GM21360 (cell line): Measurements from ENCODE around the gene MYO1A.
"Not testable (repeated sequence)": the region's sequence is repeated elsewhere in the genome, so short reads cannot be mapped to it uniquely, and the experiment has no call there.

ENCODE experiments used
- ATAC-seq: cut with Tn5 transposase; IDR thresholded peaks from one replicate; pipeline ENCODE4 v1.9.1; 2021; ENCODE audit warnings: mild to moderate bottlenecking, moderate library complexity; ENCODE audit not compliant: unreplicated experiment

MYO1A gene

DNA sequence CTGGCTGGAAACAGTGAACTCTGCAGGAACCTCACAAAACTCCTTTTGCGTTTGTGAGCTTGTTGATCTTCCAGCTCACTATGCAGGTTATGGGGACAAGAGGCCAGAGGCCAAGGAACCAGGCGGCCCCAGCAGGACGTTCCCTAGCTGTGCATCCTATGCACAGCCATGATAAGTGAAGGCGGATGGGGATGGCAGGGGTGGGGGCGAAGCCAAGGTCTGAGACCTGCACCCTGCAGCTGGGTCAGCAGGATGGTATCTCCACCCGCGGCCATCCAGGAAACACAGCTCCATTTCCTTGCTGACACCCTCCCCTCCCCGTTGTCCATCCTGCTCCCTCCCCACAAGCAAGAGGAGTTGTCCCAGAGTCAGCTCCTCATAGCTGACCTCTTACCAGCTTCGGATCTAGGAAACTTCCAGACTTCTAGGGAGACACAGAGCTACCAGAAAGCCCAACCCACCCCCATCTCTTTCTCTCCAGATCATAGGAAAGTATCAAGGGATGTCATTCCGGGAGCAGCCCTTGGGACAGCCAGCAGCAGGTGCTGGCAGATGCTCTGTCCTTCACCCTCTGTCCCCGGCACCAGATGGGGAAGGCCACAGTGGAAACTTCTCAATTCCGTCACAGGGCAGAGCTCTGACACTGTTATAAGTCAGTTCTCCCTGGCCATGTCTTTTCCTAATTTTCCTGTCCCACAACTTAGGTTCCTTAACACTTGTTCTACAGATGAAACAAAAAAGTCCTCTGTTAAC, 53.0 kb downstream of the MYO1A start:
- ATAC-seq, result no peak

DNA sequence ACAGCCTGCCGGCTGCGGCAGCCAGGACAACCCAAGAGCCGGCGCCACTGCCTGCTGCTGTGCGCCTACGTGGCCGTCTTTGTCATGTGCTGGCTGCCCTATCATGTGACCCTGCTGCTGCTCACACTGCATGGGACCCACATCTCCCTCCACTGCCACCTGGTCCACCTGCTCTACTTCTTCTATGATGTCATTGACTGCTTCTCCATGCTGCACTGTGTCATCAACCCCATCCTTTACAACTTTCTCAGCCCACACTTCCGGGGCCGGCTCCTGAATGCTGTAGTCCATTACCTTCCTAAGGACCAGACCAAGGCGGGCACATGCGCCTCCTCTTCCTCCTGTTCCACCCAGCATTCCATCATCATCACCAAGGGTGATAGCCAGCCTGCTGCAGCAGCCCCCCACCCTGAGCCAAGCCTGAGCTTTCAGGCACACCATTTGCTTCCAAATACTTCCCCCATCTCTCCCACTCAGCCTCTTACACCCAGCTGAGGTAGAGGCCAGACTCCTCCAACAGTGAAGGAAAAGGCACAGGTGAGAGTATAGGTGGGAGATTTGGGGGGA, 53.9 kb downstream of the MYO1A start:
- ATAC-seq, result no peak

DNA sequence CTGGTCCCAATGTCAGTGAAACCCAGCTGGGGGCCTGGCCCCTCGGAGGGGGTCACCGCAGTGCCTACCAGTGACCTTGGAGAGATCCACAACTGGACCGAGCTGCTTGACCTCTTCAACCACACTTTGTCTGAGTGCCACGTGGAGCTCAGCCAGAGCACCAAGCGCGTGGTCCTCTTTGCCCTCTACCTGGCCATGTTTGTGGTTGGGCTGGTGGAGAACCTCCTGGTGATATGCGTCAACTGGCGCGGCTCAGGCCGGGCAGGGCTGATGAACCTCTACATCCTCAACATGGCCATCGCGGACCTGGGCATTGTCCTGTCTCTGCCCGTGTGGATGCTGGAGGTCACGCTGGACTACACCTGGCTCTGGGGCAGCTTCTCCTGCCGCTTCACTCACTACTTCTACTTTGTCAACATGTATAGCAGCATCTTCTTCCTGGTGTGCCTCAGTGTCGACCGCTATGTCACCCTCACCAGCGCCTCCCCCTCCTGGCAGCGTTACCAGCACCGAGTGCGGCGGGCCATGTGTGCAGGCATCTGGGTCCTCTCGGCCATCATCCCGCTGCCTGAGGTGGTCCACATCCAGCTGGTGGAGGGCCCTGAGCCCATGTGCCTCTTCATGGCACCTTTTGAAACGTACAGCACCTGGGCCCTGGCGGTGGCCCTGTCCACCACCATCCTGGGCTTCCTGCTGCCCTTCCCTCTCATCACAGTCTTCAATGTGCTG, 54.6 kb downstream of the MYO1A start:
- no peak for ATAC-seq

DNA sequence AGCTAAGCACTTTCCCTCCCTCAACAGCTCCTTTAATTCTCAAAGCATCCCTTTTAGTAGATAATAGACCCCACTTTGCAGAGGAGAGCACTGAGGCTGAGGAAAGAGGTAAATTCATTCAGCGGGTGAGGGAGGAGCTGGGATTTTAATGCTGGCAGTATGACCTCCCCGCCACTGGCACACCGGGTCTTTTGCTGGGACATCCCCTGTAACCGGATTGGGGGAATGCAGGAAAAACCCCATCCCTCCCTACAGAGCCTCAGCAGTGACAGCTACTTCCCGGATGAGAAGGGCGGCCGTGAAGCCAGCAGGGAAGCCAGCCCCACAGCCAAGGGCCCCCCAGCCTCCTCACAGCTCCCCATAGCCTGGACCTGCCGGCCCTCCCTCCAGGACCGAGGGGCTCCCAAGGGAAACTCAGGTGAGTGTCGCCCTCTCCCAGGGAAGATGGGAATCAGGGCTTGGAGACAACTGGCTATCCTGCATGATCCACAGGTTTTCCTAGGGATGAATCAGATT, 55.6 kb downstream of the MYO1A start:
- ATAC-seq, result no peak

DNA sequence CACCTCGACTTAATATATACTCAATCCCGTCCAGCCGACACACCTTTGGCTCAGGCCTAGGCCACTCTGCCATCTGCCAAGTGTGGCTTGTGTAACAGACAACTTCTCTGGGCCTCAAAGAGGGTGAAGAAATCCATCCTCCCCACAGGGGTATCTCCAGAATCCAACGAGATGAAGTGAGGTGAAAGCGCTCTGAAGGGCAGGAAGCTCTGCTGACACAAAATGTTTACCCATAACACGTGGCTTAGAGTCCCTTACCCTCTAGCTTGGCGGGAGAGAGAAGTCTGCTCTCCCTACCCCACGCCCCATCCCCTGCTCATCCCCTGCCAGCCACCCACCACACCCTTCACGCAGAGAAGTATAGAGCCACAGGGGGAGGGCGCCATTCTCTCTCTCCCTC, 56.6 kb downstream of the MYO1A start:
- ATAC-seq, result no peak

DNA sequence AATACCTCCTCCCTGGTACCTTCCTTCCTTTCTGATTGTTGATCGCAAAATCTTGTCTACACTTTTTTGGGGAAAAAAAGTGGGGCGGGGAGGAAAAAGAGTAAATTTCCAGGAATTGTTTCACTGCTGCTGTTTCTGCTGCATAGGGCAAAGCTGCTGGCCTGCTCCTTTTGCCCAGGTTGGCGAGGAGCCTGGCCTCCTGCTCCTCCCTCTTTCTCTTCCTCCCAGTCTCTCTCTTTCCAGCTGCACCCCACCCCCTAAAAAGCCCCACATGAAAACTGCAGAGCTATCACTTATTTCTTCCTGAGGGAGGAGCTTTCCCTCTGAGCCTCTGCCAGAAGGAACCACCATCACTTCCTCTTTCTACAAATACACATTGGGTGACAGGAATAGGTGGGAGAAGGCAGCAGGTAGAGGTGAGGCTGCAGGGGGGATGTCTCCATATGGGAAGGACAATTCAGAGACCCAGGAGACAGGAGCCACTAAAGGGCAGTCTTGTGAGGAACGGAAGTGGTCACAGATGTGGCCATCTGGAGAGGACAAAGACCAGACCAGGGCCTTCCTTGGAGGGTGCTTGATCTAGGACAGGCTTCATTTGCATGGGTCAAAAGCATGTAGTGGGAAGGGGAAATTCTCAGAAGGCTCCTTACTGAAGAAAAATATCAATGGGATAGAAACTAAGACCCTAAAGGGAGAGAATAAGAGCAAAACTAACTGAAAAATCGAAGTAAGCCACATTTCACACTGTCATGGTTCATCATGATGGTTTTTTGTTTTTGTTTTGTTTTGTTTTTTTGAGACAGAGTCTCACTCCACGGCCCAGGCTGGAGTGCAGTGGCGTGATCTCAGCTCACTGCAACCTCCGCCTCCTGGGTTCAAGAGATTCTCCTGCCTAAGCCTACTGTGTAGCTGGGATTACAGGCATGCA, 58.3 kb downstream of the MYO1A start:
- no peak for ATAC-seq

DNA sequence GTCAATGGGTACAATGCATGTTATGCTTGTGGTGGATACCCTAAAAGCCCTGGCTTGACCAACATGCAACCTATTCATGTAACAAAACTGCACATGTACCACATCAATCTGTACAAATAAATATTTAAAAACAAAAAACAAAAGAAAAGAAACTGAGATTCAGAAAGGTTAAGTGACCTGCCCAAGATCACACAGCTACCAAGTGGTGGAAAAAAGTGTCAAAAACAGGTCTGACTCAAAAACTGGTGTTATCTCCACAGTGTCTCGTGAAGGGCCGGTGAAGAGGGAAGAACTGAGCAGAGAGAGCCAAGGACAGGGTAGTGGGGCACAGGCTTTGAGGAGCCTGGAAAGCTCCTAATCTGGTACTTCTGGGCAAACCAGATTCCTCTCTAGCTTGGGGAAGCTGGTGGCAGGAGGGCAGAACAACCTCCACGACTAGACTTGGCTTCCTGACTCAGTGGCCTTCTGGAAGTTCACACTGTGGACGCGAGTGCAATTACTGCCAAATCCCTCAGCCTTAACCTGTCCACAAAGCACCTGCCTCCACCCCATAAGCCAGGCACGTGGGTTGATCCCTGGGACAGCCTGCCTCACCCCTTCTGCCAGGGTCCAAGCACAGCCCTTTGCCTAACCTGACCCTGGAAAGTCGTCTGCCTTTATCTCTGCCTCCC, 59.1 kb downstream of the MYO1A start:
- ATAC-seq, result no peak

DNA sequence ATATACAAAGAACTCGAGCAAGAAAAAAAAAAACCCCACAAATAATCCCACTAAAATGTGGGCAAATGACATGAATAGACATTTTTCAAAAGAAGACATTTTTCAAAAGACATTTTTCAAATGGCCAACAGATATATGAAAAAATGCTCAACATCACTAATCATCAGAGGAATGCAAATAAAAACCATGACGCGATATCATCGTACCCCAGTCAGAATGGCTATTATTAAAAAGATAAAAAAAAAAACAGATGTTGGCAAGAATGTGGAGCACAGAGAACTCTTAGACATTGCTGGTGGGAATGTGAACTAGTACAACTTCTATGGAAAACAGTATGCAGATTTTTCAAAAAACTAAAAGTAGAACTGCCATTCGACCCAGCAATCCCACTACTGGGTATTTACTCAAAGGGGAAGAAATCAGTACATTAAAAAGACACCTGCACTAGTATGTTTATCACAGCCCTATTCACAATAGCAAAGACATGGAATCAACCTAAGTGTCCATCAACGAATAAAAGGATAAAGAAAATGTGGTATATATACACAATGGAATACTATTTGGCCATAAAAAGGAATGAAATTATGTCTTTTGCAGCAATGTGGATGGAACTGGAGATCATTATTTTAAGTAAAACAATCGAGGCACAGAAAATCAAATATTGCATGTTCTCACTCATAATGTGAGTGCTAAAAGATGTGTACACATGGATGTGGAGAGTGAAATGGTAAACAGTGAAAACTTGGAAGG, 59.9 kb downstream of the MYO1A start:
- no peak for ATAC-seq

DNA sequence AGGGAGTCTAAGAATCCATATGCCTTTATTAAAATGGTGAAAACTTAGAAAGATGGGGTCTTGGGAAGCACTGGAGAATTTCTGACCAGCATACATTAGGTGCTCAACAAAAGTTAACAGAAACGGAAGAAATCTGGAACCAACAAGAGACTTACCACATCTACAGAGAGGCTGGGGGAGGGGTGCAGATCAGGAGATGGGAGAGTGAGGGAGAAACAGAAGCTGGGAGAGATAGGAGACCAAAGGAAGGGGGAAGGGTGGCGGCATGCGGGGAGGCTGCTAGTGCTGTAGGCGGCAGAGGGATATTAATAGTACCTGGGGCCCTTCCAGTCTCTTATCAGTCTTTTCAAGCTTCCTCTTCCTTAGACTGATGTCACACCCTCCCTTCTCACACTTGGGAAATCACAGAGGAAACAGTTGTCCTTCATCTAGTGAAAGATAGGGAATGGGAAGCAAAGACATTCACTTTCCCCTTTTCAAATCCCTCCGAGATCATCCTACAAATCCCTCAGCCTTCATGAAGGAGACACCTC, 61.7 kb downstream of the MYO1A start:
- ATAC-seq, result no peak

DNA sequence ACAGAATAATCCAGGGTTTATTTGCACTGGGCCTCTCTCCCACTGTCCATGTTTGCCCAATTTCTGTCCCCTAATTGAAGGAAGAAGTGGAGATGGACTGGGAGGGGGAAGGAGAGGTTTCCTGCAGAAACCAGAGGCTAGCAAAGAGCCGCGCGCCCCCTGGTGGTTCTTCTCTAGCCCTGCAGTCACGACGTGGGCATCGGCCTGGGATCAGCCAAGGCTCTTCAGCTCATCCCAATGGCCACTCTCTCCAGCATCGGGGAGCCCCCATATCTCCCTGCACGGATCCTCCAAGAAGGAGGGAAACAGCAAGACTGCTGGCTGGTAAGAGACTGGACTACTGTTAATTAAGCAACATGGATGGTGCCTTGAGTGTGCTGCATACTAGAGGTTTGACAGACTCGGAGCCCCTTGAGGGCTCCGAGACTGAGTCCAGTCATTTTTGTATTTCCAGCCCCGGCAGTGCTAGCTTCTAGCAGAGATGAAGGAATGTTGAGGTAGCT, 62.3 kb downstream of the MYO1A start:
- ATAC-seq, result no peak

DNA sequence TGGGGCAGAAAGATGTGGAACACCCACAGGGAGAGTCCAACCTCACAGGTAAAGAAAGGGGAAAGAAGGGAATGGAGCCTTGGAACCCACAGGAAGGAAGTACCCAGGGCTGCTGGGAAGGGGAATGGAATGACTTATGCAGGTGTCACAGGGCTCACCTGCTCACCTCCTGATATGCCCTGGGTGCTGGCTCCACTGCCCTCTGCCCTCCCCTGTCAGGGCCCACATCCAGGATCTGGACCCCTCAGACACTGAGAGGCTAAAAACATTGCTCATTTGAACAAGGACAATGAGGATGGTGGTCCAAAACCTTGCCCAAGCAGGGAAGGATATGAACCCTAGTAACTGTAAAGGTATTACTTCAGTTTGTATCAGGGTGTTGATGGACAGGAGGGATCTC, 62.9 kb downstream of the MYO1A start:
- no peak for ATAC-seq

DNA sequence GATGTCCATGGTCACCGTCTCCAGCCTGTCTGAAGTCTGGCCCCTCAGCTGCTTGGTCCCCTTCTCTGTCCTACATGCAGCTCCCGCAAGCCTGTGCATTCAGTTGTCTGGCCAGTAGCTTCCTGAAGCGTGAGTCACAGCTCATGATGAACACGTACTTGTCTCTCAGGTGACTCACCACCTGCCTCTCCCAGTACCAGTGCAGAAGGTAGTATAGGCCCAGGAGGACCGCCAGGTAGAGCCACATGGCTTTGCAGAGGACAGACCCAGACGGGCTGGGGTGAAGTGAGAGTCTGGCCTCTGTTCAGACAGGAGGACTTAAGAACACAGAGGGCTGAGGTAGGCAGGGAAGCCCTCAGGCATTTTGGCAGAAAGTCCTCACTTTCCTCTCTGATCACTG, 64.2 kb downstream of the MYO1A start:
- ATAC-seq, result not testable (repeated sequence)

DNA sequence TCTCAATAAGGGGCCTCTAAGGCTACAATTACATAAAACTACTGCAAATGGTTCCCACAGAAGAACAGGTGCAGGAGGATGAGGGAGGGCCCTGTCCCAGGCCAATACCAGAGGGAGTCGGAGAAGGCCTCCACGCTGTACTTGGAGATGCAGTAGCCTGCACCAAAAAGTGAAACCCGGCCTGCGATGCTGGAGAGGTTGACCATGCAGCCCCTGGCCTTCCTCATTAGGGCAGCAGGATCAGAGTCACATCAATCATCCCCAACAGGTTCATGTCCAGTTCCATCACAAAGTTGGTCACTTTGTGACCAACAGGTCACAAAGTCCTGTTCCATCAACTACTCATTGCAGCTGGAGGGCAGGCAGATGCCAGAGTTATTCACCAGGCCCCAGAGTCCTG, 66.5 kb downstream of the MYO1A start:
- no peak for ATAC-seq

DNA sequence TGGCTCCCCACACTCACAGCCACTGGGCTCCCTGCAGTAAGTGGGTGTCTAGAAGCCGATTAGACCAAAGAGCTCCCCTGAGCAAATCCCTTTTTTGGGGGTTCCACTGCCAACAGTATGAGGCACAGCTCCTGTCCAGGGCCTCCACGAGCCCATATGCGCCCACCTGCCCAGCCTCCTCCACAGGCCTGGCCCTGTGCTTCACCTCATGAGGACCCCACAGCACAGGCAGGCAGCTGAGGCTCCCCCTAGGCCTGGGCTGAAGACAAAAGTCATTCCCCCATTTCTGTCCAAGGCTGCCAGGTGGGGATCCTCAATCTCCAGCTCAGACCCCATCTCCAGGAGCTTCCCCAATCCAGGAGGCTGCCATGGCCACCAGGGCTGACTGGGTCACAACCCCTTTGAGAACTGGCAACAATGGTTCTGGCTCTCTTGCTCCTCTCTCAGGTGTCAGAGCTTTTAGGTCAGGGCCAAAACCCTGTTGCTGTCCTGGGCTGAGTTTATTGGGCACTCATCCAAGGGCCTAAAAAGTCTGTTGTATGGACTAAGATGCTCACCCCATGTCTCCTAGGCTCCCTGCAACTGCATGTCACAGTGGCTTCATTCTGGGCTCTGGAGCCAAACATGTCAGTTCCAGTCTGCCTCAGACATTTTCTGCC, 67.2 kb downstream of the MYO1A start:
- ATAC-seq, result not testable (repeated sequence)

DNA sequence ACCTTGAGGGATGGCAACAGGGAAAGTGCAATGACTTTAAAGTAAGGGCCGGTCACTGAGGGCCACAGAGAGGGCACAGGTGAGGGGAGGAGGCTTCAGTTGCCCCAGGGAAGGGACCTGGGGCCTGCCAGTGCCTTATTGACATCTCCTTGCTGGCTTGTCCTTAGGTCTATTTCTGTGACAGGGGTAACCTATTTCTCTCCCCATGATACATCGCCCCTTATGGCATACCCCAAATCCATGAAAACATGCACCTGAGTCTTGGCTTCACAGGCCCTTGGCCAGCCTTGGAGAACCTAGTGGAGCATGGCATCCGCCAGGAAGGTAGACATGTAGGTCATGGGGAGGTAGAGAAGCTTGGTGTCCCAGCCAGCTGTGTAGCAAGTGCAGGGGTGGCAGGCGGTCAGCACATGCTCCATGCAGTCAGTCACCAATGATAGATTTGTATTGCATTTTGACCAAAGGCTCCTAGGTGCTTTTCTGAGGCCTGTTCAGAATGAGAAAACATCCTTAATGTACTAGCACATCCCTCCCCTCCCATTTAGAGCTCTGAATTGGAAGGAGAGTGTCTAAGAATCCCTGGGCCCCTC, 68.9 kb downstream of the MYO1A start:
- ATAC-seq, result no peak

DNA sequence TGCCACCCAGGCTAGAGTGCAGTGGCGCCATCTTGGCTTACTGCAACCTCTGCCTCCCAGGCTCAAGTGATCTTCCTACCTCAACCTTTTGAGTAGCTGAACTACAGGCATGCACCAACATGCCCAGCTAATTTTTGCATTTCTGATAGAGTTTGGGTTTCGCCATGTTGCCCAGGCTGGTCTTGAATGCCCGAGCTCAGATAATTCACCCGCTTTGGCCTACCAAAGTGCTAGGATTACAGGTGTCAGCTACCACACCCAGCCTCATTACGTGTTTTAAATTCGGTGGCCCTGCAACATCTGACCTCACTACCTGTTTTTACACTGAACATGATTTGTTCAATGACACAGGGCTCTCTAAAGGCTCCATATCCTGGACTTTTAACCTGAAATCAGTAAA, 69.7 kb downstream of the MYO1A start:
- no peak for ATAC-seq

DNA sequence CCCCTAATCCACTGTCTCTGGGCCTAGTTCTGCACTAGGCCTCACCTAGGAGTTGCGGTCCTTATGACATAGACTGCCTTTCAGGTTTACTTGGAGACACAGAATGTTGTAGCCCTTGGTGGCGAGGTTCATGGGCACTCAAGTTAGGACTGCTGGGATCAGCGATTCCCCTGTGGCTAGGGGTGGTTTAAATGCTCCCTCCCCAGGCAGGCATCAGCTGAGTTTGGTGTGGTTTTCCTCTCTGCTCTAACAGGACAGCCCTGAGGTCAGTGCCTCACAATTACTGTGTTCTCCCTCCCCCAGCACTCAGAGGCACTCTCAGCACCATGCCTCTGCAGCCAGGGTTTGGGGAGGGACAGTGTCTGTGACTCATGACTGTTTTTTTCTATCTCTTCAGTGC, 70.3 kb downstream of the MYO1A start:
- no peak for ATAC-seq
